ENCODE results near the gene EDRF1. TPM values are rescaled to one million over a fixed set of nuclear protein-coding genes. Genes with fewer than 3 reads are reported as not detected.

EDRF1 gene
- total and polyA plus RNA-seq, 2 of the 8 experiments (the other 6 are each of a cell fraction or from before 2014, with no cell fraction given) = 19.9 to 37.8 TPM

GRCh38 chr10:125765835-125766234 lies 46.3 kb downstream of the EDRF1 start:
- Histone ChIP-seq H3K36me3 (ENCODE audit: control insufficient read depth in 2 of 4, insufficient read depth in 4 of 4, low read length in 3 of 4) (peaks cover 2 to 25% (median 18%) of the 10 kb centered on the region in 4 experiments; a peak in 7 of 8 replicates), H3K4ac (replicated peaks; ENCODE audit: insufficient read length, low read depth, low read length) (no peak overlapping the region), H2AK5ac (ENCODE audit: low read depth, low read length) (no peak overlapping the region), H4K5ac (ENCODE audit: insufficient read length, low read depth, low read length) (no peak overlapping the region), H4K91ac (replicated peaks; ENCODE audit: insufficient read length, low read length) (no peak overlapping the region), H2BK12ac (ENCODE audit: low read depth, low read length) (no peak overlapping the region), H3K23me2 (ENCODE audit: low read depth, low read length) (no peaks in the 10 kb centered on the region), H3K9ac (replicated peaks in 1 of 4; ENCODE audit: extremely low read depth in 1 of 4, low read depth in 3 of 4, low read length in 3 of 4) (no peak overlapping the region), H3K79me2 (ENCODE audit: control insufficient read depth in 1 of 2, insufficient read depth in 2 of 2, low read length in 2 of 2) (no peaks in the 10 kb centered on the region), H3K27ac (ENCODE audit: low read depth, low read length) (no peak overlapping the region), H3K9me3 (ENCODE audit: insufficient read depth in 2 of 2, low read depth in 1 of 2, low read length in 1 of 2) (no peaks in the 10 kb centered on the region), H3K14ac (ENCODE audit: insufficient read length) (no peak overlapping the region), H2BK120ac (replicated peaks; ENCODE audit: low read depth, low read length) (no peak overlapping the region), H3K4me3 (ENCODE audit: extremely low read depth in 1 of 4, insufficient read depth in 2 of 4, low read depth in 3 of 4, low read length in 4 of 4) (no peak overlapping the region), H2BK15ac (ENCODE audit: low read length) (no peak overlapping the region), H4K20me1 (replicated peaks in 1 of 2; ENCODE audit: control insufficient read depth in 1 of 2, insufficient read depth in 2 of 2, low read length in 2 of 2) (peaks cover 0 to 6% of the 10 kb centered on the region in 2 experiments), H3K79me1 (ENCODE audit: low read depth, low read length) (no peaks in the 10 kb centered on the region), H2BK5ac (ENCODE audit: low read depth, low read length) (no peak overlapping the region), H3K18ac (ENCODE audit: extremely low read depth, low read length) (no peak overlapping the region), H3K23ac (ENCODE audit: insufficient read length) (no peak overlapping the region), H3K56ac (replicated peaks; ENCODE audit: insufficient read length, low read depth, low read length) (no peak overlapping the region), H2AFZ (ENCODE audit: low read length) (no peak overlapping the region), H3K4me1 (replicated peaks in 1 of 4; ENCODE audit: control insufficient read depth in 3 of 4, insufficient read depth in 4 of 4, low read length in 3 of 4) (peaks cover 0 to 7% (median 3%) of the 10 kb centered on the region in 4 experiments; a peak in 3 of 7 replicates), H3K4me2 (ENCODE audit: insufficient read depth in 1 of 2, low read depth in 2 of 2, low read length in 2 of 2) (no peak overlapping the region), H2BK20ac (ENCODE audit: low read length) (no peak overlapping the region), H3K27me3 (replicated peaks in 1 of 4; ENCODE audit: control insufficient read depth in 3 of 4, extremely low read depth in 1 of 4, insufficient read depth in 3 of 4, low read length in 3 of 4) (no peaks in the 10 kb centered on the region), H4K8ac (ENCODE audit: extremely low read depth, insufficient read depth, low read length) (no peak overlapping the region)
- POLR2A ChIA-PET (ENCODE audit: partially characterized antibody) = interaction anchor here (1.2 to 1.3 kb wide), 2 partner anchors 12 to 32 kb away, joined by 3 read pairs; no protein-coding TSS in a partner anchor
- FAIRE-seq = no peak
- no peak for DNase-seq (ENCODE audit: low read depth in 1 of 2, low spot score in 2 of 2)
- 86% methylated on average over 2 of the region's 2 CpGs; no CpG with 5 or more reads in 1 of the 2 experiments for WGBS, 2 experiments (ENCODE audit: extremely low coverage in 1 of 2, insufficient coverage in 1 of 2, insufficient read length in 1 of 2, insufficient replicate concordance in 2 of 2, low coverage in 1 of 2, low lambda C conversion rate in 2 of 2, missing lambda C conversion rate in 1 of 2)
- CTCF ChIA-PET (ENCODE audit: partially characterized antibody) = no interaction called here
- no peak for TF ChIP-seq SP4 (IDR thresholded peaks at IDR 0.05; ENCODE audit: low read length)
- TF ChIP-seq RAD21 (IDR thresholded peaks at IDR 0.05 in 1 of 2, conservative IDR thresholded peaks at IDR 0.05 in 1 of 2; ENCODE audit: low read depth in 2 of 2, low read length in 2 of 2) = no peak
- no peak for TF ChIP-seq MAFK (IDR thresholded peaks at IDR 0.05; ENCODE audit: low read depth, low read length)
- TF ChIP-seq SUZ12 (IDR thresholded peaks at IDR 0.05; ENCODE audit: low read length) = no peak
- no peak for TF ChIP-seq TCF12 (IDR thresholded peaks at IDR 0.05; ENCODE audit: low read depth, low read length)
- TF ChIP-seq E2F6 (IDR thresholded peaks at IDR 0.05) = no peak
- no peak for TF ChIP-seq ZNF274 (IDR thresholded peaks at IDR 0.05; ENCODE audit: borderline replicate concordance, extremely low read depth, low read length)
- TF ChIP-seq MAX (IDR thresholded peaks at IDR 0.05) = no peak
- no peak for TF ChIP-seq EP300 (IDR thresholded peaks at IDR 0.05; ENCODE audit: borderline replicate concordance in 1 of 2, low read depth in 2 of 2, low read length in 2 of 2)
- TF ChIP-seq EZH2 (IDR thresholded peaks at IDR 0.05; ENCODE audit: low read depth, low read length, severe bottlenecking) = no peak
- TF ChIP-seq TBP (IDR thresholded peaks at IDR 0.05; ENCODE audit: low read depth, low read length) = no peak
- no peak for TF ChIP-seq CHD1 (IDR thresholded peaks at IDR 0.05; ENCODE audit: low read depth, low read length)
- TF ChIP-seq GTF2F1 (IDR thresholded peaks at IDR 0.05; ENCODE audit: borderline replicate concordance, low read depth, low read length) = no peak
